ENCODE measurements around the gene PKN1. TPM values are rescaled to one million over a fixed set of nuclear protein-coding genes. Genes with fewer than 3 reads are reported as not detected.
"Not testable (repeated sequence)": the region's sequence is repeated elsewhere in the genome, so short reads cannot be mapped to it uniquely, and the experiment has no call there.

The PKN1 gene
- total RNA-seq, 2 donors from 2014 or later, result 87.2 to 111 TPM

GRCh38 chr19:14496834-14497227 lies 63.7 kb downstream of the PKN1 start:
- Histone ChIP-seq H3K36me3 (no peaks in the 10 kb centered on the region), H3K27ac (peak overlapping the region; percentile 65 to 71), H3K27me3 (no peaks in the 10 kb centered on the region), H3K4me1 (peaks cover 0 to 31% of the 10 kb centered on the region in 2 donors), H3K9me3 (no peaks in the 10 kb centered on the region), H3K4me3 (peak overlapping the region in 1 of 2 donors; percentile 93)
- no peak for TF ChIP-seq CTCF (IDR thresholded peaks at IDR 0.05)
- no peak for DNase-seq (ENCODE audit: low spot score)

- peaks cover 0 to 31% of the 10 kb centered on the region in 2 donors for H3K4me1 ChIP-seq
- no peaks in the 10 kb centered on the region for H3K27me3 ChIP-seq
- peak; percentile 68 for DNase-seq (ENCODE audit: low spot score)
- H3K27ac ChIP-seq, result peak overlapping the region; percentile 65 to 71
- no peak for TF ChIP-seq CTCF (IDR thresholded peaks at IDR 0.05)
- H3K36me3 ChIP-seq, result no peaks in the 10 kb centered on the region
- no peaks in the 10 kb centered on the region for H3K9me3 ChIP-seq
- no peak overlapping the region for H3K4me3 ChIP-seq
Observed at GRCh38 chr19:14497228-14497921, 64.3 kb downstream of the PKN1 start.

GRCh38 chr19:14502334-14503092 lies 69.4 kb downstream of the PKN1 start:
- Histone ChIP-seq H3K27me3 (no peaks in the 10 kb centered on the region), H3K4me1 (peaks cover 0 to 2% of the 10 kb centered on the region in 2 donors), H3K27ac (no peak overlapping the region), H3K9me3 (no peaks in the 10 kb centered on the region), H3K4me3 (no peak overlapping the region), H3K36me3 (no peaks in the 10 kb centered on the region)
- no peak for TF ChIP-seq CTCF (IDR thresholded peaks at IDR 0.05)
- DNase-seq (ENCODE audit: low spot score), result no peak

- H3K27ac ChIP-seq, result no peak overlapping the region
- H3K36me3 ChIP-seq, result no peaks in the 10 kb centered on the region
- no peaks in the 10 kb centered on the region for H3K4me1 ChIP-seq
- DNase-seq (ENCODE audit: low spot score), result no peak
- H3K27me3 ChIP-seq, result no peaks in the 10 kb centered on the region
- H3K4me3 ChIP-seq, result no peak overlapping the region
- no peak for TF ChIP-seq CTCF (IDR thresholded peaks at IDR 0.05)
- H3K9me3 ChIP-seq, result no peaks in the 10 kb centered on the region
Observed at GRCh38 chr19:14503285-14503684, 70.2 kb downstream of the PKN1 start.

GRCh38 chr19:14504575-14504974 lies 71.5 kb downstream of the PKN1 start:
- not testable (repeated sequence) for H3K27me3 ChIP-seq; DNase-seq (ENCODE audit: low spot score); H3K9me3 ChIP-seq; H3K27ac ChIP-seq; H3K36me3 ChIP-seq; H3K4me1 ChIP-seq; H3K4me3 ChIP-seq

GRCh38 chr19:14505488-14506239 lies 72.6 kb downstream of the PKN1 start:
- Histone ChIP-seq H3K36me3 (no peaks in the 10 kb centered on the region), H3K4me3 (no peak overlapping the region), H3K27ac (no peak overlapping the region), H3K9me3 (no peaks in the 10 kb centered on the region), H3K27me3 (no peaks in the 10 kb centered on the region), H3K4me1 (peaks cover 0 to 16% of the 10 kb centered on the region in 2 donors)
- peak; percentile 20 to 56 for TF ChIP-seq CTCF (IDR thresholded peaks at IDR 0.05)
- no peak for DNase-seq (ENCODE audit: low spot score)

Measured in right atrium auricular region (tissue), 2 donors.